Karpas-422 (cell line): ENCODE measurements around the gene ING3. TPM values are rescaled to one million over a fixed set of nuclear protein-coding genes. Genes with fewer than 3 reads are reported as not detected.
"Not testable (repeated sequence)": the region's sequence is repeated elsewhere in the genome, so short reads cannot be mapped to it uniquely, and the experiment has no call there.

Experiments used
- DNase-seq: peaks from one replicate; pipeline ENCODE4 v3.0.0-alpha.2; 2015
- H2AFZ ChIP-seq: fragments of 200-600 bp; sonication (generic); 2 replicates; pipeline ENCODE4 v1.6.1; 2014; ENCODE audit warnings: antibody characterized with exemption, low read length, mixed read lengths
- H3K27ac ChIP-seq: fragments of 200-600 bp; sonication (generic); 2 replicates; pipeline ENCODE4 v1.5.1; 2014; ENCODE audit warnings: mild to moderate bottlenecking, low read length, moderate library complexity
- H3K27me3 ChIP-seq: fragments of 200-600 bp; sonication (generic); 2 replicates; pipeline ENCODE4 v1.6.1; 2014; ENCODE audit warnings: low read length, mixed read lengths
- H3K36me3 ChIP-seq: fragments of 200-600 bp; sonication (generic); 2 replicates; pipeline ENCODE4 v1.6.1; 2014; ENCODE audit warnings: low read length, mixed read lengths; ENCODE audit not compliant: insufficient read depth
- H3K4me1 ChIP-seq: fragments of 200-600 bp; sonication (generic); 2 replicates; pipeline ENCODE4 v1.6.1; 2014; ENCODE audit warnings: mild to moderate bottlenecking, low read length, mixed read lengths
- H3K4me2 ChIP-seq: fragments of 200-600 bp; sonication (generic); 2 replicates; pipeline ENCODE4 v1.6.1; 2014; ENCODE audit warnings: low read length, low read depth, mild to moderate bottlenecking; ENCODE audit not compliant: poor library complexity, severe bottlenecking
- H3K4me3 ChIP-seq: fragments of 200-600 bp; sonication (generic); 2 replicates; pipeline ENCODE4 v1.5.1; 2014; ENCODE audit warnings: mild to moderate bottlenecking, antibody characterized with exemption, low read length, mixed read lengths
- H3K79me2 ChIP-seq: fragments of 200-600 bp; sonication (generic); 2 replicates; pipeline ENCODE4 v1.6.1; 2014; ENCODE audit warnings: mild to moderate bottlenecking, low read length, mixed read lengths
- H3K9ac ChIP-seq: fragments of 200-600 bp; sonication (generic); 2 replicates; pipeline ENCODE4 v1.6.0; 2014; ENCODE audit warnings: low read length
- H3K9me2 ChIP-seq: fragments of 200-600 bp; sonication (generic), shearing (Covaris generic); replicated peaks from 2 replicates; pipeline ENCODE4 v1.6.0; 2014; ENCODE audit warnings: mild to moderate bottlenecking, low read length, moderate library complexity; ENCODE audit not compliant: insufficient read depth
- H3K9me3 ChIP-seq: fragments of 300-700, 200-600 bp; sonication (generic); 2 replicates; pipeline ENCODE4 v1.6.1; 2014; ENCODE audit warnings: low read length, mixed read lengths
- H4K20me1 ChIP-seq: fragments of 200-600 bp; sonication (generic); 2 replicates; pipeline ENCODE4 v1.6.1; 2014; ENCODE audit warnings: mild to moderate bottlenecking, antibody characterized with exemption, low read length, low read depth; ENCODE audit not compliant: insufficient read depth
- total RNA-seq: library from RNA; depleted of rRNA; stranded (reverse); fragments of >200 nt; shearing (Covaris generic); gene quantifications from 2 replicates; pipeline ENCODE4 v1.2.3, GENCODE V29; 2014; ENCODE audit warnings: low replicate concordance

ING3 gene
- total RNA-seq, 1 experiment from 2014 or later = 20.2 TPM

GRCh38 chr7:120981888-120982615 lies 31.5 kb downstream of the ING3 start:
- Histone ChIP-seq H3K4me3 (no peak overlapping the region), H2AFZ (no peak overlapping the region), H3K27ac (no peak overlapping the region), H3K9me3 (no peaks in the 10 kb centered on the region), H3K79me2 (no peaks in the 10 kb centered on the region), H3K4me2 (no peak overlapping the region), H3K4me1 (no peaks in the 10 kb centered on the region), H3K9me2 (no peaks in the 10 kb centered on the region), H3K27me3 (no peaks in the 10 kb centered on the region), H4K20me1 (no peaks in the 10 kb centered on the region), H3K9ac (no peak overlapping the region), H3K36me3 (0 out of 2 replicates have a peak, but pooled peaks cover 4% of the 10 kb centered on the region)
- DNase-seq = no peak

GRCh38 chr7:120983592-120983991 lies 33.0 kb downstream of the ING3 start:
- H3K9me3 ChIP-seq, H3K9me2 ChIP-seq, H3K36me3 ChIP-seq, H3K27ac ChIP-seq, H3K4me2 ChIP-seq, H4K20me1 ChIP-seq, H3K79me2 ChIP-seq, DNase-seq, H3K27me3 ChIP-seq, H3K9ac ChIP-seq, H3K4me3 ChIP-seq, H3K4me1 ChIP-seq, H2AFZ ChIP-seq: not testable (repeated sequence)

GRCh38 chr7:120984406-120984805 lies 33.8 kb downstream of the ING3 start:
- Histone ChIP-seq H3K27ac (no peak overlapping the region), H3K79me2 (no peaks in the 10 kb centered on the region), H3K4me1 (peaks cover 18% of the 10 kb centered on the region), H3K4me3 (no peak overlapping the region), H3K4me2 (no peak overlapping the region), H4K20me1 (no peaks in the 10 kb centered on the region), H3K9ac (no peak overlapping the region), H3K9me3 (no peaks in the 10 kb centered on the region), H3K36me3 (no peaks in the 10 kb centered on the region), H3K27me3 (no peaks in the 10 kb centered on the region), H2AFZ (no peak overlapping the region), H3K9me2 (no peaks in the 10 kb centered on the region)
- DNase-seq = no peak

GRCh38 chr7:120985130-120985758 lies 34.7 kb downstream of the ING3 start:
- Histone ChIP-seq H3K4me3 (no peak overlapping the region), H3K9me3 (no peaks in the 10 kb centered on the region), H3K4me1 (peaks cover 19% of the 10 kb centered on the region), H3K36me3 (no peaks in the 10 kb centered on the region), H3K27ac (no peak overlapping the region), H4K20me1 (no peaks in the 10 kb centered on the region), H3K9me2 (no peaks in the 10 kb centered on the region), H2AFZ (no peak overlapping the region), H3K27me3 (no peaks in the 10 kb centered on the region), H3K79me2 (no peaks in the 10 kb centered on the region), H3K9ac (no peak overlapping the region), H3K4me2 (no peak overlapping the region)
- no peak for DNase-seq

- Histone ChIP-seq H3K36me3 (no peaks in the 10 kb centered on the region), H3K9ac (no peak overlapping the region), H3K27me3 (no peaks in the 10 kb centered on the region), H3K79me2 (no peaks in the 10 kb centered on the region), H2AFZ (no peak overlapping the region), H3K27ac (no peak overlapping the region), H3K4me2 (no peak overlapping the region), H3K4me1 (peaks cover 19% of the 10 kb centered on the region), H3K4me3 (no peak overlapping the region), H3K9me2 (no peaks in the 10 kb centered on the region), H4K20me1 (no peaks in the 10 kb centered on the region), H3K9me3 (no peaks in the 10 kb centered on the region)
- DNase-seq = no peak
Measured at GRCh38 chr7:120985839-120986238, 35.3 kb downstream of the ING3 start.

- Histone ChIP-seq H3K4me3 (no peak overlapping the region), H3K36me3 (no peaks in the 10 kb centered on the region), H3K27ac (no peak overlapping the region)
Measured at GRCh38 chr7:120986650-120987049, 36.1 kb downstream of the ING3 start.

GRCh38 chr7:120987280-120987679 lies 36.7 kb downstream of the ING3 start:
- Histone ChIP-seq H3K4me3 (no peak overlapping the region), H4K20me1 (no peaks in the 10 kb centered on the region), H3K9ac (no peak overlapping the region), H3K4me2 (peak overlapping the region; percentile 65), H3K79me2 (no peaks in the 10 kb centered on the region), H2AFZ (no peak overlapping the region), H3K9me3 (no peaks in the 10 kb centered on the region), H3K9me2 (no peaks in the 10 kb centered on the region), H3K36me3 (no peaks in the 10 kb centered on the region), H3K27me3 (no peaks in the 10 kb centered on the region), H3K27ac (no peak overlapping the region), H3K4me1 (peaks cover 19% of the 10 kb centered on the region)
- DNase-seq = no peak

More at GRCh38 chr7:120986650-120987049, 36.1 kb downstream of the ING3 start:
- Histone ChIP-seq H3K4me2 (no peak overlapping the region), H3K9ac (no peak overlapping the region), H3K9me2 (no peaks in the 10 kb centered on the region), H3K9me3 (no peaks in the 10 kb centered on the region), H3K79me2 (no peaks in the 10 kb centered on the region), H3K27me3 (no peaks in the 10 kb centered on the region), H2AFZ (no peak overlapping the region), H4K20me1 (no peaks in the 10 kb centered on the region), H3K4me1 (peaks cover 19% of the 10 kb centered on the region)
- no peak for DNase-seq

GRCh38 chr7:120987683-120988590 lies 37.4 kb downstream of the ING3 start:
- Histone ChIP-seq H3K4me3 (peak overlapping the region; percentile 57), H3K9ac (peak overlapping the region; percentile 40), H3K27me3 (no peaks in the 10 kb centered on the region)

More at GRCh38 chr7:120987683-120988590, 37.4 kb downstream of the ING3 start:
- H3K9me2 ChIP-seq = no peaks in the 10 kb centered on the region
- H3K79me2 ChIP-seq = no peaks in the 10 kb centered on the region
- peak; percentile 94 for DNase-seq
- no peaks in the 10 kb centered on the region for H3K36me3 ChIP-seq
- peaks cover 19% of the 10 kb centered on the region for H3K4me1 ChIP-seq
- no peaks in the 10 kb centered on the region for H4K20me1 ChIP-seq
- H2AFZ ChIP-seq = peak overlapping the region; percentile 62; the same call in 1 of the 2 replicates
- H3K4me2 ChIP-seq = peak overlapping the region; percentile 65
- no peak overlapping the region for H3K27ac ChIP-seq
- no peaks in the 10 kb centered on the region for H3K9me3 ChIP-seq
